Measurements from ENCODE around the gene SLC25A5.
"Not testable (repeated sequence)": the region's sequence is repeated elsewhere in the genome, so short reads cannot be mapped to it uniquely, and the experiment has no call there.

Gene SLC25A5

GRCh38 chrX:119478504-119478903 lies 10.3 kb downstream of the SLC25A5 start:
- no peak for DNase-seq

GRCh38 chrX:119479845-119480244 lies 11.6 kb downstream of the SLC25A5 start:
- DNase-seq = no peak

- DNase-seq = no peak
These were observed 13.1 kb downstream of the SLC25A5 start for GRCh38 chrX:119481323-119481801.

- no peak for DNase-seq
These were observed 13.8 kb downstream of the SLC25A5 start for GRCh38 chrX:119482041-119482440.

- DNase-seq = peak; percentile 53
These were observed 14.5 kb downstream of the SLC25A5 start for GRCh38 chrX:119482481-119483480.

GRCh38 chrX:119486745-119487144 lies 18.5 kb downstream of the SLC25A5 start:
- DNase-seq = no peak

GRCh38 chrX:119487766-119488165 lies 19.5 kb downstream of the SLC25A5 start:
- DNase-seq = not testable (repeated sequence)

GRCh38 chrX:119488749-119489148 lies 20.5 kb downstream of the SLC25A5 start:
- peak; percentile 57 for DNase-seq

- DNase-seq = no peak
These were observed 21.2 kb downstream of the SLC25A5 start for GRCh38 chrX:119489212-119490074.

- no peak for DNase-seq
These were observed 24.2 kb downstream of the SLC25A5 start for GRCh38 chrX:119492463-119492862.

- not testable (repeated sequence) for DNase-seq
These were observed 25.7 kb downstream of the SLC25A5 start for GRCh38 chrX:119493851-119494495.

- no peak for DNase-seq
These were observed 27.8 kb downstream of the SLC25A5 start for GRCh38 chrX:119495734-119496726.

GRCh38 chrX:119497185-119497584 lies 28.9 kb downstream of the SLC25A5 start:
- DNase-seq = no peak

- DNase-seq = no peak
These were observed 32.0 kb downstream of the SLC25A5 start for GRCh38 chrX:119500061-119500800.

GRCh38 chrX:119501511-119502148 lies 33.4 kb downstream of the SLC25A5 start:
- DNase-seq = no peak

- peak; percentile 66 for DNase-seq
These were observed 34.7 kb downstream of the SLC25A5 start for GRCh38 chrX:119502727-119503483.

- DNase-seq = peak; percentile 93
These were observed 35.2 kb downstream of the SLC25A5 start for GRCh38 chrX:119503484-119503861.

- not testable (repeated sequence) for DNase-seq
These were observed 36.9 kb downstream of the SLC25A5 start for GRCh38 chrX:119505145-119505544.

GRCh38 chrX:119505945-119506344 lies 37.7 kb downstream of the SLC25A5 start:
- DNase-seq = no peak

All from fibroblast of skin of right biceps (primary cell).